DMS79 (cell line): ENCODE data around the gene NHP2.

Experiments used
- DNase-seq: peaks from one replicate; lab custom pipeline; 2025; lab: John Stamatoyannopoulos, UW

Gene NHP2

DNA sequence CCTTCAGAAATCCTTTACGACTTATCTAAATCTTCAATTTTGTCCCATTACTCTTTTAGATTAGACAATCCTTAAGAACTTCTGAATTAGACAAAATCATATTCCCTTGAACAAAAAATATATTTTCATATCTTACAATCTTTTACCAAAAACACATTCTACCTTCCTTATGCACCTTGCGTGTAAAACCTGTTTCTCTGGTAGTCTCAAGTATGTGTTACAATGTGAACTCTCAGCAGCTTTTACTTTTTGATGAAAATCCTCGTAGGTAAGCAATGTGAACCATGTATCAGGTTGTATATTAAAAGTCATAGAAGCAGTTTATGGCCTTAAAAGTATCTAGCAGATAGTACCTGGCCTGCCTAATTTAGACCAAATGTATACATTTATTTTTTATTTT, 20.8 kb upstream of the NHP2 start:
- DNase-seq = no peak

DNA sequence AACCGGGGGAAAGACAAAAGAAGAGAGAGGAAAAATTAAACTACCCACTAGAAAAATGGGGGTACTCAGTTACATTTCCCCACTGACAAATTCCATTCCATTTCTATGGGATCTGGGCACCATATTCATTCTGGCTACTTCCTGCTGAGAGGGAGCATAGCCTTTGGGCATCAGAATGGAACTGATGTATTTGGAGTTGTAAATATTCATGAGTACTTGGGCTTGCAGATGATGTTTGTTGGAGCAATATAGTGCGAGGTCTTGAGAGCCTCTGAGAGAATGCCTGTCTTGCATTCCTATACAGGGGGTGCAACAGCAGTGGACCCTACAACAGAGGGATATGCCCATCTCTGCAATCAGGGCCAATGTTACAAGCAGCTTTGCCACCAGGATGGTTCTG, 16.8 kb upstream of the NHP2 start:
- no peak for DNase-seq

DNA sequence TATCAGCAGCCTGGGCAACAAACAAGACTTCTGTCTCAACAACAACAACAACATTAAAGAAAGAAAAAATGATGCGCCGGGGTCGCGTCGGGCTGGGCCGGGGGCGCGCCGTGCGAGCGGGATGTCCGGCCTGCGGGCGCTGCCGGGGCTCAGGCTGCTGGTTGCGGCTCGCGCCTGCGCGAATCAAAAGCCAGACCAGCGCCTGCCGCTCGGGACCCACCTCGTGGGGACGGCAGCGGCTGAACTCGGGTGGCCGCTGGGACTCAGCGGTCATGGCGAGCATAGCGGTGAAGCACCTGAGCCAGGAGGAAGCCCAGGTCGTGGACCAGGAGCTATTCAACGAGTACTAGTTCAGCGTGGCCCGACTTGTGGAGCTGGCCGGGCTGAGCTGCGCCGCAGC, 11.9 kb upstream of the NHP2 start:
- no peak for DNase-seq

DNA sequence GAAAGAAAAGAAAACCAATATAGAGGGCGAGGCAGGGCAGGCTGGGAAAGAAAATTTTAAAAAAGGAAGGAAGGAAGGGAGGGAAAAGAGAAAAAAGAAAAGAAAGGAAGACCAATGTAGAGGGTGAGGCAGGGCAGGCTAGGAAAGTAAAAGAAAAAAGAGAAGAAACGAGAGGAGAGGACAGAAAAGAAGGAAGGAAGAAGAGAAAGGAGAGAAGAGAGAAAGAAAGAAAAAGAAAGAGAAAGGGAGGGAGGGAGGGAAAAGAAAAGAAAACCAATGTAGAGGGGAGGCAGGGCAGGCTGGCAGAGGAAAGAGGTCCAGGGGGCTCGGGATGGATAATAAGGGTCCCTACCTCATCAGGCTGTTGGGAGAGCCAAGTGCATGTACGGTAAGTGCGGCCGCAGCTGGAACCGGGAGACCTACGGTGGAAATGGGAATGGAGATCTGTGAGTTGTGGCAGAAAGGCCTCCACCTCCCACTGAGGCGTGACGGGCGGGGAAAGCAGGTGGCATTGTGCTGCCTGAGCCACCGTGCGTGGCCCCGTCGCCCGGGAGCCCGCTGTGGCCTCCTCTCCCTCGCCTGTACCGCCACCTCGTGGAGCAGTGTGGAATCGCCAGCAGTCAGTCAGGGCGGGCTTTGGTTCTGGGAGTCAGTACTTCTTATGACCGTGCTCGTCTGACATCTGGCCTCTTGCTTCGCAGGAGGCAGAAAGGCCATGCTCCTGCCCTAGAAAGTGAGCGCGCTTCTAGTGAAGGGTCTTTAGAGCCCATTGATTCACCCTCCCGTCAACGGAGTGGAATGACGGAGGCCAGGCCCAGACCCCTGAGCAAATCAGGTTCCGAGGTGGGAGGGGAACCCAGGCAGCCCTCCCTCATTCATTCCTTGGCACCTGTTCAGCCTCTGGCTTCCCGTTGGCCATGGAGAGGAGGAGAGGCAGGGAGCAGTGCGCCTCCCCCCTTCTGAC, 10.4 kb upstream of the NHP2 start:
- DNase-seq = peak; percentile 74

DNA sequence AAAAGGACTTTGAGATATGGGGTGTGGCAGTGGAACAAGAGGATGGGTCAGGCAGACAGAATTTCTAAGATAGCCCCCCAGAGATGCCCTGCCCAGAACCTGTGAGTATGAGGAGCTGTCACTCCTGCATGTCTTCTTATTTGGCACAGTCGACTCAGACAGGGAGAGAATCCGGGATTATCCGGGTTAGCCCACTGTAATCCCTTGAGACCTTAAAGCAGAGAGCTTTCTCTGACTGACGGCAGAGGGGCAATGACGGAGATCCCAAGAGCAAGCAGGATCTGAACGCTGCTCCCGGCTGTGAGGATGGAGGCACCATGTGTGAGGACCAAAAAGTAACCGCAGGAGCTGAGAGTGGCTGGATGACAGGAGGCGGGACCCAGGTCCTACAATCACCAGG, 8.8 kb upstream of the NHP2 start:
- no peak for DNase-seq

DNA sequence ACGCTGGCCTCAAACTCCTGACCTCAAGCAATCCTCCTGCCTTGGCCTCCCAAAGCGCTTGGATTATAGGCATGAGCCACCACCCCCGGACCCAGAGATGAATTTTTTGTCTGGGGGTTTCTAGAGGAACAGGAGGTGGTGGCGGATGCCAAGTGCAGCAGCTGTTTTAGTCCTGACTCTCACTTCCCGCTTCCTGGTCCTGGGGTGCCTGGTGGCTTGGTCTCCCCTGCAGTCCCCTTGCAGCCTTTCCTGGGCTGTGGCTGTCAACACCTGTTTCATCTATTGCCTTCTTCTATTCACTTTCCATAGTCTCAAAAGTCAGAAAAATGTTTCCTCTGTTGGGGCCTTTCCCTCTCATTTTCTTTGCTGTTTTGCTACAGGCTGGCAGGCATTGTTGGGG, 6.5 kb upstream of the NHP2 start:
- no peak for DNase-seq

DNA sequence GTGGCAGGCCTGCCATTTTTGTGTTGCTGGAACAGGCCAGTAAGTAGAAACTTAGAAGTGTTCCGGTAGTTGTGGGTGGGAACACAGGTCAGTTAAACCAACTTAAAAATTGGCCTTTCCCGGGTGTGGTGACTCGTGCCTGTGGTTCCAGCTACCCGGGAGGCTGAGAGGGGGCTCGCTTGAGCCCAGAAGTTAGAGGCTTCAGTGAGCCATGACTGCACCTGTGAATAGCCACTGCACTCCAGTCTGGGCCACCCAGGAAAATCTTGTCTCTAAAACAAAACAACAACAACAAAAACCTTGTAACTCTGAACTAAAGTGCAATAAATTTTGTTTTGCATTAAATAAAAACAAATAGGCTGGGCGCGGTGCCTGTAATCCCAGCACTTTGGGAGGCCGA, 1.4 kb upstream of the NHP2 start:
- DNase-seq = no peak

DNA sequence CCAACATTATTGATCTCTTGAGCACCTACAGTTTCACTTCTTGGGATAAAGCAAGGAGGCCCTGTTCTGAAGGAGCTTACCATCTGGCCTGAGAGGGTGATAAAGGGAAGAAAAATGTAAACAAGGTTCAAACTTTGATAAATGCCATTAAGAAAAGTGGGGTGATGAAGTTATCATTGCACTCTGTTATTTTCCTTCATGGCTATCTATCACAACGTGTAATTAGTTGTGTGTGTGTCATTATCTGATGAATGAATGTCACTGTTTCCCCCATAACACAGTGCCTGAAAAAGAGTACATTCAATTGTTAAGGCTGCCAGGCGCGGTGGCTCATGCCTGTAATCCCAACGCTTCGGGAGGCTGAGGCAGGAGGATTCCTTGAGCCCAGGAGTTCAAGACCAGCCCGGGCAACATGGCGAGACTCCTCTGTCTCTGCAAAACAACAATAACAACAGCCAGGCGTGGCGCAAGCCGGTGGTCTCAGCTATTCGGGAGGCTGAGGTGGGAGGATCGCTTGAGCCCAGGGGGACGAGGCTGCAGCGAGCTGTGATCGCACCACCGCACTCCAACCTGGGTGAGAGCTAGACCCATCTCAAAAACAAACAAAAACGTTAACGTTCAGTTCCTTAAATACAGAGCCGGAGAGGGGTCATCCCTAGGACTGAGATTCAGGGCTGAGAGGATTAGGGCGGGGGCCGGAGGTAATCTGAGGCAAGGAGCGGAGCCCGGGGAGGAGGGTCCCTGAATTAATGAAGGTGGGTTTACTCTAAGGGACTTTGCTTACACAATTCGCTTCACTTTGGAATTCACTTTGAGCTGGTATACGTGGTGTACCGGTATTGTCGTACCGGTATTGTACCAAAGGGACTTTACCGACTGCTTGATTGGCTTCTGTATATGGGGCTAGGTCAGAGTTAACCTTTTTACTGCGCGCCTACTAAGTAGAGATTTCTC, 917 bp downstream of the NHP2 start:
- DNase-seq = no peak

DNA sequence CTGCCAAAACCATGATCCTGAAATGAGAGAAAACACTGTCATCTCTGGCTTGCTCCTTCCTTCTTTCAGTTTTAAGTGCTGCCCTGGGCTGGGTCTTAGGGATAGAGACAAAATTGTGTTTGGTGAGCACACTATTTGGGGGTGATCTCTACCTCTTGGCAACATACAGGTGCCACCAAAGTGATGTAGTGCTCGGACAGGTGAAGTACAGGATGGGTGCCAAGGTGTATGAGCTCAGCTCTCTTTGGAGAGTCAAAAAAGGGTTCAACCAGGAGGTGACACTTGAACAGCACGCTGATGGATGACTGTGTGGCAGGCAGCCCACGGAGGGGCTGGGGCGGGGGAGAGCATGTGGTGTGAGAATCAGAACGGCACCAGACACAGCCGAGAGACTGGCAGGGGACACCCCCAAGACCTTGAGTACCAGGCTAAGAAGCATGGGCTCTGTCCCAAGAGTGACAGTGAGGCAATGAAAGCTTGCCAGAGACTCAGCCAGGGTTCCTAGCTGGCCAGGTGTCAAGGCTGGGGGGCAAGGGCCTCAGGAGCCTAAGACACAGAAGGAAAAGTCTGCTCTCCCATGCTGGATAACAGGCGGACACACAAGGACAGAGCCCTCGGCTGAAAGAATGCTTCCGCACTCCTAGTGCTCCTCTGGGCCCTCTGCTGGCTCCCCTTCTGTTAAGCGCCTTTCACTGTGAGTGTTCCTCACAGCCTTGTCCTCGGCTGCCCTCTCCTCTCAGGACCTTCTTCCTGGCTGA, 2.5 kb downstream of the NHP2 start:
- DNase-seq = no peak

DNA sequence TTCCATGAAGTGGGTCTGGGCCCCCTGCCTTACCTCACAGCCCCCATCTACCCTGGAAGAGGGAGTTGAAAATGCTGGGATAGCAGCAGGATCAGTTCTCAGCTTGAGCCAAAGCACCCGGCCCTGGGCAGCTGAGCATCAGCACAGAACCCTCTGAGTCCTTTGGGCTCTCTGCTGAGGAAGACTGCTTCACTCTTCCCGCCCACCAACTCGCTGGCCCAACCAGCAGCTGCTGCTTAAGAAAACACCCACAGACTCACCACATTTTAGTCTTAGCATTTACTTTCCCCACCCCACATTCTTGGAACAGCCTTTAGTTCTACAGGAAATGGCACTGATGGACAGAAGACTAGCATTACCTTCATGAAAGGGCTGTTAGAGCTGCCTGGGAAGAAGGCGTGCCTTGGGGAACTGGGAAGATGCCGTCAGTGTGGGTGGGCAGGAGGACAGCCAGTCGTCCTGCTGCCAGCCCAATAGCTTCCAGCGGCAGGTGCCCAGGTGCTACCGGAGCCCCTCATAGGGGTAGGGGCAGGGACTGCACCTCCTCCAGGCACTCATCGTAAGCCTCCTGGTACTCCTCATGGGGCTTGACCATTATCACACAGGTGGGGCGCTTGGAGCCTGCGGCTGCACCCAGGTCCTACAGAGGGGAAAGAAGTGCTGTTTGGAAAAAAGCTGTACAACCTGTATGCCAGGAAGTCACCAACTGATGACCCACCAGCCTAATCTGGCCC, 4.3 kb downstream of the NHP2 start:
- DNase-seq = no peak

DNA sequence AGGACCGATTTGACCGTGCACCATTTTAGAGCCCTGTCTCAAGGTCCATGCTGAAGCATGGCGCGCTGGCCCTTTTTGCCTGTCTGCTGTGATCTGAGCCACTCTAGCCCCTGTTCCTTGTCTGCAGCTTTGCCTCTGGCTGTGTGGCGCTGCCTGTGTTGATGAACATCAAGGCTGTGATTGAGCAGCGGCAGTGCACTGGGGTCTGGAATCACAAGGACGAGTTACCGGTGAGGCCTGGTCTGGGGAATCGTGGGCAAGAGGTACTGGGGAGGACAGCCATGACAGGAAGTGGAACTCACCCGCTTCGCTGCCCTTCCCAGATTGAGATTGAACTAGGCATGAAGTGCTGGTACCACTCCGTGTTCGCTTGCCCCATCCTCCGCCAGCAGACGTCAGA, 6.3 kb downstream of the NHP2 start:
- DNase-seq = no peak

DNA sequence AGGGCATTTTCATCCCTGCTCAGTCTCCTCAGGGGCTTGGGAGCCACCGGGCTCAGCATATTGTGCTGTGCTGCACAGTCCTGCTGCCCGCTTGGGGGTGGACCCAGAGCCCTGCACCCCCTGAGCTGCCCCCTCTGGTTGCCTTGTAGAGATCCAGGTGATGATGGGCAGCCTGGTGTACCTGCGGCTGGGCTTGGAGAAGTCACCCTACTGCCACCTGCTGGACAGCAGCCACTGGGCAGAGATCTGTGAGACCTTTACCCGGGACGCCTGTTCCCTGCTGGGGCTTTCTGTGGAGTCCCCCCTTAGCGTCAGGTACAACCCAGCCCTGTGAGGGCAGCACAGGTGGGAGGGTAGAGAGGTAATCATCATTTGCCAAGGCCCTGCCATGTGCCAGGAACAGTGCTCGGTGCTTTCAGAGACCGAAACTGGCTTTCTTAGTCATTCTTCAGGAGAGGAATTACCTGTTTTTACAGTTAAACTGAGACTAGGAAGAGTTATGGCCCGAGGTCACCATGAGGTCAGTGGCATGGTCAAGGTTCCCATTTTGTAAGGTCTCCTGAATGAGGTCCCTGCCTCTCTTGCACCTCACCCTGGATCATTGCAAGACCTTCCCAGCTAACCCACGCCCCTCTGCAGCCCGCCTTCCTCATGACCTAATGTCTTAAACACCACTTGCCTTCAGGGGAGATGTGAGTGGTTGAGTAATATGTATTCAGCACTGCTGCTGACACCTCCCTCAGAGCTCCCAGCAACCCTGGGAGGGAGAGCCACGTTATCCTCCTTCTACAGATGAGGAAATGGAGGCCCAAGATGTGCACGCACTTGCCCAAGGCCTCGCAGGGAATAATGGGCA, 7.5 kb downstream of the NHP2 start:
- DNase-seq = no peak

DNA sequence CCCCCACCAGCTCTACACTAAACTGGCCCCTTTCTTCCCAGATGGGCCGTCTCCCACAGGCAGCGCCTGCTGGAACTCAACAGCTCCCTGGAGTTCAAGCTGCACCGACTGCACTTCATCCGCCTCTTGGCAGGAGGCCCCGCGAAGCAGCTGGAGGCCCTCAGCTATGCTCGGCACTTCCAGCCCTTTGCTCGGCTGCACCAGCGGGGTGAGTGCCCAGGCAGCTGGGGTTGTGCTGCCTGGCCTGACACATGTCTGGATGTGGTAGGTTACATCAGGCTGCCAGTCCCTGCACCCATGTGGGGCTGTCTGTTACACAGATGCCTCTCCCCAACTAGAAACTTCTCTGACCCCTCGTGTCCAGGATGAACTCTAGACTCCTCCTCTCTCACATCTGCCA, 9.8 kb downstream of the NHP2 start:
- DNase-seq = no peak

DNA sequence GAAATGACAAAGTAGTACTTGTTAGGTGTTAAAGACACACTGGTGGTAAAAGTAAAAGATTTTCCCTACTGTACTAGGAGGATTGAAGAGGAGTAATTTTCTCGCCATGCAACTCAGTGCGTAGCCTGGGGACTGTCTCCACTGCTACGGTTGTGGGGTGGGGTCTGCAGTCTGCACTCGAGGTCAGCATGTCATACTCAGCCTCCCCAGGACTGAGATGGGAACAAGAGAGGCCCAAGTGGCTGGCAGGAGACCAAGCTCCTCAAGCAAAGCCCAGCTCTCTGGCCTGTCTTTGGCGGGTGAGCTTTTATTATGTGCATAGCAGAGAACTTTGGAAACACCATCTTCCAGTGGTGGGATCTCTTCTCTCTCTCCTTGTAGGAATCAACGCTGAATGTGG, 10.4 kb downstream of the NHP2 start:
- no peak for DNase-seq

DNA sequence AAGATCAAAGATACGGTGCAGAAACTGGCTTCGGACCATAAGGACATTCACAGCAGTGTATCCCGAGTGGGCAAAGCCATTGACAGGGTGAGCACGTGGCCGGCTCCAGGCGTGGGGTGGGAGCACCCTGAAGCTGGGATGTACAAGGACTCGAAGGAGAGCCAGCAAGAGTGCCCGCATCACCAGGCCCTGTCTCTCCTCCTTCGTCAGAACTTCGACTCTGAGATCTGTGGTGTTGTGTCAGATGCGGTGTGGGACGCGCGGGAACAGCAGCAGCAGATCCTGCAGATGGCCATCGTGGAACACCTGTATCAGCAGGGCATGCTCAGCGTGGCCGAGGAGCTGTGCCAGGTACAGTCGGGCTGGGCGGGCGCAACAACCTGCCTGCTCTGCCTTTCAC, 11.0 kb downstream of the NHP2 start:
- no peak for DNase-seq

DNA sequence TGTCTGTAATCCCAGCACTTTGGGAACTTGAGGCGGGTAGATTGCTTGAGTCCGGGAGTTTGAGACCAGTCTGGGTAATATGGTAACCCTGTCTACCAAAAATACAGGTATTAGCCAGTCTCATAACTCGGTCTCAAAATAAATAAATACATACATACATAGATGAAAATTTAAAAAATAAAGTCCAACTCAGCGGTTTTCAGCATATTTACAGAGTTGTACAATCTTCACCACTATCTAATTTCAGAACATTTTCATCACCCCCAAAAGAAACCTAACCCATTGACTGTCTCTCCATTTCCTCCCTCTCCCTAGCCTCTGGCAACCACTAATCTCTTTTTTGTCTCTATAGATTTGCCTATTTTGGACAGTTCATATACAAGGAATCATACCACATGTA, 12.1 kb downstream of the NHP2 start:
- DNase-seq = no peak

DNA sequence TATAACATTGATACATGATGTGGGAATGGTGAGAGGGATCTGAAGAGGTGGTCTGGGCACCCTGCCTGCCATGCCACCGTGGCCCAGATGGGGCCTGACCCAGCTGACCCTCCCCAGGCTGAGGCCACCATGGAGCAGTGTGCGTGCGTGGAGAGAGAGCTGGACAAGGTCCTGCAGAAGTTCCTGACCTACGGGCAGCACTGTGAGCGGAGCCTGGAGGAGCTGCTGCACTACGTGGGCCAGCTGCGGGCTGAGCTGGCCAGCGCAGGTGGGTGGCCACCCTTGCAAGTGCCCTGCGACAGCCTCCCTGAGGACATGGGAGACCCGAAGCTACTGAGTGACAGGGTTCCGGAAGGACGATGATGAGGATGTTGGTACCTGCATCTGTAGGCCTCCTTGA, 15.7 kb downstream of the NHP2 start:
- DNase-seq = no peak

DNA sequence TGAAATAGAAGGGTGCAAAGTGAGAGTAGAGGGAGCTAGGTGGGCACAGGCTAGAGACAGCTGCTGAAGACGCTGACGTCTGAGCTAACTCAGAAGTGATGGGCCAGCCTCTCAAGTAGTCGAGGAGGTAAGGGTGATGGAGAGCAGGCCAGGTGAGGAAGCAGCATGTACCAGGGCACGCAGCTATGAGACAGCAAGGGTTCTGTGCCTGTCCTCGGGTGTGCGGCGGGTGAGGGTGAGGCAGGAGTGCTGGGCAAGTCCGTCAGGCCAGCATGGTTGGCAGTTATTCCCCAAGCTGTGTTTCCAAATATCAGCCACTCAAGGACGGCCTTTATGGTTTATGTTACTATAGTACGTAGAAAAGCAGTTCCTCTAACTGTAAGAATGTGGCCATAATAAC, 16.7 kb downstream of the NHP2 start:
- no peak for DNase-seq

DNA sequence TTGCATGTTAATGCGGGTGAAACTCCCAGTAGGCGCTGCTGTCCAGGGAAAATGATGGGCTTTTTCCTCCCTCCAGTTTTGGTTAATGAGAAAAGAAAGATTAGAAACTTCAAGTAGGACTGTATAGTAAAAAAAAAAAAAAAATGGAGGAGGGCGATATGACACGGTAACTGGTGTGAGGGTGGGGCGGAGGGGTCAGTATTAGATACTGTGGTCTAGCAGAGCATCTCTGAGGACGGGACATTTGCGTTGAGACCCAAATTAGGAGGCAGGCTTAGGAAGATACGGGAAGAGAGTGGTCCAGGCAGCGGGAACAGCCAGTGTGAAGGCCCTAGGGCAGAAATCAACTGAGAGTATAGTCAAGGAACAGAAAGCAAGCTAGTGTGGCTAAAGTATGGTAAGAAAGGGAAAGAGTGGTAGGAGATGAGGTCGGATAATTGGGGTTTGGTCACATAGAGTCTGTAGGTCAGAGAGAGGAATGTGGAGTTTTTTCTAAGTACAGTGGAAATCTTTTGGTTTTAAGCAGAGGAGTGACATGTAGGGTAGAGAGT, 22.2 kb downstream of the NHP2 start:
- DNase-seq = no peak
